PFSK-1 (cell line): ENCODE measurements around the gene SPDEF.

ENCODE experiments used
- POLR2AphosphoS5 ChIP-seq: IDR thresholded peaks from 2 replicates; pipeline ENCODE4 v1.6.1; 2012; ENCODE audit warnings: low read depth, mild to moderate bottlenecking, control low read depth, low read length, moderate library complexity
- REST ChIP-seq, 2 experiments: IDR thresholded peaks; 2 replicates each; pipeline versions ENCODE4 v1.6.1 to v1.8.0; 2011 to 2012; ENCODE audit warnings: low read depth in 2 of 2, low read length in 2 of 2, control low read depth in 1 of 2, inconsistent platforms in 1 of 2, mild to moderate bottlenecking in 1 of 2, moderate library complexity in 1 of 2; ENCODE audit not compliant: insufficient read depth in 1 of 2

- no peak for TF ChIP-seq POLR2AphosphoS5
- no peak; a peak in 1 of 4 replicates for TF ChIP-seq REST (IDR thresholded peaks at IDR 0.05; ENCODE audit: insufficient read depth in 1 of 2, low read depth in 2 of 2, low read length in 2 of 2)
Measured at GRCh38 chr6:34560366-34561226, 4.5 kb upstream of the SPDEF start.
